22Rv1 (cell line): Measurements from ENCODE around the gene MLLT3.

Experiments used
- H3K27ac ChIP-seq: fragments of 450-650 bp; 2 replicates; pipeline ENCODE4 v1.5.1; 2017
- CTCF ChIP-seq: fragments of 450-650 bp; IDR thresholded peaks from 2 replicates; pipeline ENCODE4 v1.5.1; 2017; ENCODE audit warnings: mild to moderate bottlenecking
- ZFX ChIP-seq: fragments of 450-650 bp; IDR thresholded peaks from 2 replicates; pipeline ENCODE4 v1.6.1; 2017; ENCODE audit warnings: antibody characterized with exemption, borderline replicate concordance

Gene MLLT3

GRCh38 chr9:20512106-20512505, 110.2 kb downstream of the MLLT3 start:
- H3K27ac ChIP-seq = no peak overlapping the region
- TF ChIP-seq CTCF (no peak), ZFX (no peak)

- H3K27ac ChIP-seq = no peak overlapping the region
Measured at GRCh38 chr9:20511686-20512085, 110.6 kb downstream of the MLLT3 start.

GRCh38 chr9:20509466-20509865, 112.8 kb downstream of the MLLT3 start:
- TF ChIP-seq ZFX = no peak
- H3K27ac ChIP-seq = no peak overlapping the region

More at GRCh38 chr9:20511686-20512085, 110.6 kb downstream of the MLLT3 start:
- TF ChIP-seq CTCF (no peak), ZFX (no peak)

GRCh38 chr9:20508242-20508641, 114.1 kb downstream of the MLLT3 start:
- no peak overlapping the region for H3K27ac ChIP-seq
- TF ChIP-seq ZFX (no peak), CTCF (no peak)

- no peak overlapping the region for H3K27ac ChIP-seq
- no peak for TF ChIP-seq CTCF
- no peak for TF ChIP-seq ZFX
Measured at GRCh38 chr9:20507431-20507830, 114.9 kb downstream of the MLLT3 start.

- no peak overlapping the region for H3K27ac ChIP-seq
- TF ChIP-seq CTCF (no peak), ZFX (no peak)
Measured at GRCh38 chr9:20506099-20506900, 116.0 kb downstream of the MLLT3 start.

- H3K27ac ChIP-seq = no peak overlapping the region
- TF ChIP-seq ZFX = no peak
- TF ChIP-seq CTCF = no peak
Measured at GRCh38 chr9:20505574-20505973, 116.7 kb downstream of the MLLT3 start.
